Activated naive CD8-positive, alpha-beta T cell treated with anti-CD3 and anti-CD28 coated beads for 36 hours (primary cell): ENCODE measurements around the gene ANXA5. TPM values are rescaled to one million over a fixed set of nuclear protein-coding genes. Genes with fewer than 3 reads are reported as not detected.

Experiments
- DNase-seq: peaks from one replicate; pipeline ENCODE4 v3.0.0; 2021
- H3K27ac Mint-ChIP-seq: one replicate; pipeline ENCODE4 v1.8.0; 2022; ENCODE audit warnings: mild to moderate bottlenecking, moderate library complexity, mixed read lengths
- H3K27me3 Mint-ChIP-seq: one replicate; pipeline ENCODE4 v1.8.0; 2022; ENCODE audit warnings: mild to moderate bottlenecking, mixed read lengths
- H3K36me3 Mint-ChIP-seq: one replicate; pipeline ENCODE4 v1.8.0; 2021; ENCODE audit warnings: mild to moderate bottlenecking, mixed read lengths
- H3K4me1 Mint-ChIP-seq: one replicate; pipeline ENCODE4 v1.8.0; 2021; ENCODE audit warnings: mixed read lengths
- H3K4me3 Mint-ChIP-seq: one replicate; pipeline ENCODE4 v1.8.0; 2022; ENCODE audit warnings: mild to moderate bottlenecking, moderate library complexity, mixed read lengths
- H3K9me3 Mint-ChIP-seq: one replicate; pipeline ENCODE4 v1.8.0; 2022; ENCODE audit warnings: mixed read lengths
- total RNA-seq, 2 experiments: library from RNA; stranded (reverse); gene quantifications; one replicate each; pipeline ENCODE4 v1.2.3, GENCODE V29; 2021

The ANXA5 gene
- total RNA-seq, 2 experiments from 2014 or later, result 58.0 to 60.0 TPM

DNA sequence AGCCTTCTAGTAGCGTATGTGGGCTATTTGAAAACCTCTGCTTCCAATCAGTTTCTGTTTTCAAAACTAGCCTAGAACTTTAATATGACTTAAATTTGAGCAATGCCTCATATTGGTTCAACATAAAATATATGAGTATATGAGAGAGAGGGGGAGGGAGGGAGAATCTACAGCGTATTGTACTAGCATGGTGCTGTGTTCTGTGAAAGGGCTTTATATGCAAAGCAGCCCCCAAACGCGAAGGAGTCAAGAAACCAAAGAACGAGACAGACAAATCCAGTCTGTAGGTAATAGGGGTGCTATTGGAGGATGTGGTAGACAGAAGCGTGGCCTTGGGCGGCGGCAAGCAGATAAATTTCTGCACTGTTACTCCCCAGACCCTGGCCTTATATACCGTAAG lies 784 bp upstream of the ANXA5 start:
- Mint-ChIP-seq H3K36me3 (peaks cover under 1% of the 10 kb centered on the region), H3K4me3 (peak overlapping the region; percentile 70), H3K4me1 (peaks cover 18% of the 10 kb centered on the region), H3K27ac (peak overlapping the region; percentile 61), H3K27me3 (peaks cover 34% of the 10 kb centered on the region), H3K9me3 (no peaks in the 10 kb centered on the region)
- no peak for DNase-seq

DNA sequence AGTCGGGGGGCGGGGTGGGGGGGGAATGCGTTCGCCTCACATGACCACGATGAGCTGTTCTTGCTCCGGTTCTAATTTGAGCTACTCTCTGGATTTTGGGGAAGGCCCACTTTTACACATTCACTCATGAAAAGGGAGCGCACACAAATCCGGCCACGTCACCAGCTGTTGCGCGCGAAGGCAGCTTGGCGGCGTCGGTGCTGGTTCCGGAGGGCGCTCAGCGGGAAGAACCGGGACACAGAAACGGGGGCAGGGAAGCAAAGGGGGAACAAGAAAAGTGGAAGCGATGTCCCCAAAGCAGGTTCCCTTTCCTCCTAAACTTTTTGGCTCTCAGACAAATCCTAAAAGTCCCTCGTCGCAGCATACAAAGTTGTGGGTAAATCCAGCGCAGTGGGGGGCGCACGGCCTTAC lies 605 bp downstream of the ANXA5 start:
- peak; percentile 54 for DNase-seq
- Mint-ChIP-seq H3K27me3 (peaks cover 30% of the 10 kb centered on the region), H3K27ac (peak overlapping the region; percentile 96), H3K36me3 (peaks cover 3% of the 10 kb centered on the region), H3K4me3 (peak overlapping the region; percentile 99), H3K9me3 (no peaks in the 10 kb centered on the region), H3K4me1 (peaks cover 25% of the 10 kb centered on the region)

DNA sequence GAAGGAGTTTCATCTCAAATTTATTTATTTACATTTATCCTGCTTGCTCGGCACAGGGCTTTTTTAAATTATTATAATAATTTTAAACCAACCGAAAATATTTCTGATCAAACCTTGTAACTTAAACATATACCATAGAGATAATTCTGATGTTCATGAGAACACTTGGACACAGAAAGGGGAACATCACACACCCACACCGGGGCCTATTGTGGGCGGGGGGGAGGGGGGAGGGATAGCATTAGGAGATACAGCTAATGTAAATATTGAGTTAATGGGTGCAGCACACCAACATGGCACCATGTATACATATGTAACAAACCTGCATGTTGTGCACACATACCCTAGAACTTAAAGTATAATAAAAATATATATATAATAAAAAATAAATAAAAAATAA lies 2.9 kb downstream of the ANXA5 start:
- DNase-seq, result no peak
- Mint-ChIP-seq H3K9me3 (no peaks in the 10 kb centered on the region), H3K27ac (no peak overlapping the region), H3K4me1 (peaks cover 25% of the 10 kb centered on the region), H3K36me3 (peaks cover 3% of the 10 kb centered on the region), H3K27me3 (peaks cover 15% of the 10 kb centered on the region), H3K4me3 (no peak overlapping the region)

DNA sequence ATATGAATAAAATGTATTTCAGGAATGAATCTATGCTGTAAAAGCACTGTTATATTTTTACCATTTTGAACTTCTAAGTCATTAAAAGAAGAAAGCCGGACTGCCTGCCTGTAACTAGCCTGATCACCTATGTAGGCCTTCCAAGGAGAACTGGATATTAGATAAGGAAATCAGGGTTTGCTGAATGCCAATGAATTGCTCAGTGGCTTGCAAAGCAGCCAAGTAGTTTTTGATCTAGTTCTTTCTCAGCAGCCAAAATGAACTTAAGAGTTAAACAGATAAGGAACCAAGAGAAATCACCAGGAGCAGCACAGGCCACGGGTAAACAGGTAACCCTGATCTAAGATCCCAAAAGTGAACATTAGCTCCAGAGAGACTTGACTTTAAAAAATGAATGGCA lies 3.3 kb downstream of the ANXA5 start:
- Mint-ChIP-seq H3K27me3 (peaks cover 11% of the 10 kb centered on the region), H3K27ac (no peak overlapping the region), H3K36me3 (peaks cover 3% of the 10 kb centered on the region), H3K4me1 (peaks cover 25% of the 10 kb centered on the region), H3K9me3 (no peaks in the 10 kb centered on the region), H3K4me3 (no peak overlapping the region)
- no peak for DNase-seq

DNA sequence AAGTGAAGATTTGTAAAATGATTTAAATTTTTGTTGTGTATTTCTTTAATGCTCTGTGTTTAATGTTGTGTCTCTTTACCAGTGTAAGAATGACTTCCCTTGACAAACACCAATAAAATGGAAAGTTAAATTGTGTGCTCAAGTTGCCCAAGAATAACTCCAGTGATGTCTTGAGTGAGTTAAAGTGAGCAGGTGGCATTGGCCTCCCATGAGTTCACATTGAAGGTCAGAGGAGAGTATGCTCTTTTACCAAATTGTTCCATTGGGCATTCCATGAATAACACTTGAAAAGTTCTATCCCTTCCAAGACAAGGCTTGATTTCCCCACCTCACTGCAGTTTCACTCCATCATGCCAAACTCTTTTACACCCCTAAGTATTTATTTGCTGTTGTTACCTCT lies 4.5 kb downstream of the ANXA5 start:
- peaks cover 3% of the 10 kb centered on the region for H3K36me3 Mint-ChIP-seq
- peaks cover 17% of the 10 kb centered on the region for H3K4me1 Mint-ChIP-seq
- H3K27me3 Mint-ChIP-seq, result no peaks in the 10 kb centered on the region
- no peak overlapping the region for H3K27ac Mint-ChIP-seq
- DNase-seq, result no peak
- no peaks in the 10 kb centered on the region for H3K9me3 Mint-ChIP-seq
- H3K4me3 Mint-ChIP-seq, result no peak overlapping the region

DNA sequence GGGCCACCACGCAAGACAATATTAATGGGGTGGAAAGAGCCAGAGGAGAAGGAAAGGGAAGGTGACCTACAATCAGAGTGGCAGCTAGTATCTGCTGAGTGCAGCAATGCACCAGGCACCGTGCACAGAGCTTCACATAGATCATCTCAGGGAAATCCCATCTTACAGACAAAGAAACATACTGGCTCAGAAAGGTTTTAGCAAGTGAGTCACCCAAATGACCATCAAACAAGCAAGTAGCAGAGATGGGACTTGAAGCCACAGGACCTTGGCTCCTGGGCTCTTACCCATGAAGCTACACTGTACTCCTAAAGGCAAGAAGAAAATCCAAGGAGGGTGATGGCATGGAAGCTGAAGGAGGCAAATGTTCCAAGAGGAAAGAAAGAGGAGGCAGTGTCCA lies 6.8 kb downstream of the ANXA5 start:
- Mint-ChIP-seq H3K4me1 (peaks cover 13% of the 10 kb centered on the region), H3K27me3 (no peaks in the 10 kb centered on the region), H3K36me3 (peaks cover 5% of the 10 kb centered on the region), H3K9me3 (no peaks in the 10 kb centered on the region), H3K4me3 (no peak overlapping the region), H3K27ac (no peak overlapping the region)
- DNase-seq, result no peak

DNA sequence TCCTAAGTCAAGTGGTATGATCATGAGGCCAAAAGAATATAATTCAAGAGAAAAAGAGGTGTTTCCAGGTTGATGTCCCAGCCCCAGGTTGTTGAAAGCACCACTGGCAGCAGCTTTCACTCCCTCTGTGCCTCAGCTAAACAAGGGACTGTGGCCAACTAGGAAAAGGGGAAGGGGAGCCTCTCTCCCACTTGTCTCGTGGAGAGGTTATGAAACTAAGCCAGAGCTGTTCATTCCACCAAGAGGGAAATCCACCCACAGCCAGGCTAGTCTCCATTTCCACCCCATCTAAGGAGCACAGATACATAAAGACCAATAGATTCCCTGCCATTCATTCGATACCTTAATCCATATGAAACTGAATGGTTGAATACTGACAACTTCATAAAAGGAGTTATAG lies 8.1 kb downstream of the ANXA5 start:
- H3K9me3 Mint-ChIP-seq, result no peaks in the 10 kb centered on the region
- H3K27ac Mint-ChIP-seq, result no peak overlapping the region

DNA sequence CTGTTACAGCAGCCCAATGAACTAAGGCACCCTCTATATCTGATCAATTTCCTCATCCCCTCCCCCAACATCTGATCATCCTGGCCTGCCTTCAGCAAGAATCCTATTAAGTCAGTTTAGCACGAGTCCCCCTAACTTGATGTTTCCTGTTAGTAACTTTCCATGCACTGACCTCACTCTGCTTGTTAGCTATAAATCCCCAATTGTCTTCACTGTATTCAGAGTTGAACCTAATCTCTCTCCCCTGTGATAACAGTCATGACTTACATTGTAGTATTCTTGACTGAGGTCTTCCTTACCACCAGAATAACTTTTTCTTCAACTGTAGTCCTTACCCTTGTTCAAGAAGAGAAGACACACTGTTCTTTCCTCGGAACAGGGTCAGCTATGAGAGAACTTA lies 8.5 kb downstream of the ANXA5 start:
- Mint-ChIP-seq H3K27ac (no peak overlapping the region), H3K9me3 (no peaks in the 10 kb centered on the region), H3K4me1 (peaks cover 10% of the 10 kb centered on the region), H3K27me3 (no peaks in the 10 kb centered on the region), H3K36me3 (peaks cover 5% of the 10 kb centered on the region), H3K4me3 (no peak overlapping the region)
- DNase-seq, result no peak

More for the DNA sequence above, 8.1 kb downstream of the ANXA5 start:
- peaks cover 10% of the 10 kb centered on the region for H3K4me1 Mint-ChIP-seq
- no peak overlapping the region for H3K4me3 Mint-ChIP-seq
- DNase-seq, result no peak
- H3K36me3 Mint-ChIP-seq, result peaks cover 5% of the 10 kb centered on the region
- H3K27me3 Mint-ChIP-seq, result no peaks in the 10 kb centered on the region

DNA sequence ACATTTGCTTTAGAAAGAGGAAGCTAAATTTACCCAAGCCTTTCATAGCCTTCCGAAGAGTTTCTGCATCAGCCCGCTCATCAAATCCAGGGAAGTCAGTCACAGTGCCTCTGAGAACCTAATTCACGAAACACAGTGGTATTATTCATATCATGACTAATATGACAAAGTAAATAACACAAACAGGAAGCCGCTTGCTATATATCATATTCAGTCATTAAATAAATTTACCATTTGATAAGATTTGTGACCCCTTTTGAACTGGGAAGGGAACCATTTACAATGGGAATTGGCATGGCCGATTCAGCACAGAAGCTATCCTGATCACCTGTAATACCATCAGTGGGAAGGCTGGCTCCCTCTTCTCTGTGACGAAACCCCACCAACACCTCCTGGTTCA lies 10.5 kb downstream of the ANXA5 start:
- Mint-ChIP-seq H3K27me3 (no peaks in the 10 kb centered on the region), H3K36me3 (peaks cover 2% of the 10 kb centered on the region), H3K27ac (no peak overlapping the region), H3K9me3 (no peaks in the 10 kb centered on the region), H3K4me1 (no peaks in the 10 kb centered on the region), H3K4me3 (no peak overlapping the region)
- no peak for DNase-seq

DNA sequence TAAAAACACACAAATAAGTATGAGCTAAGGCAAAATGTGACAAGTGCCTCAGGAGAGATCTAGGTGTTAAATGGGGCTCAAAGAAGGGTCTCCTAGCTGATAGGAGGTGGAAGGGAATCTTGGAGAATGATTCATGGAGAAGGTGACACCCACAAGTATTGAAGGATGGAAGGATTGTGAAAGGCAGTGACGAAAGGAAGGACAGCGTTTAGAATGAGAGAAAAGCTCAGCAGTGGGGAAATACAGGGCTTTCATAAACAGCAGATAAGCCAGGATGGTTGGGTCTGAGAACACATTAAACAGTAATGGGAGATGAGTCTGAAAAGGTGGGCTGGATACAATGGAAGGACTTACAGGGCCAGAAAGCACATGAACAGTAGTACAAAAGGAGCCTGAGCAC lies 11.5 kb downstream of the ANXA5 start:
- H3K9me3 Mint-ChIP-seq, result no peaks in the 10 kb centered on the region
- H3K27ac Mint-ChIP-seq, result no peak overlapping the region

DNA sequence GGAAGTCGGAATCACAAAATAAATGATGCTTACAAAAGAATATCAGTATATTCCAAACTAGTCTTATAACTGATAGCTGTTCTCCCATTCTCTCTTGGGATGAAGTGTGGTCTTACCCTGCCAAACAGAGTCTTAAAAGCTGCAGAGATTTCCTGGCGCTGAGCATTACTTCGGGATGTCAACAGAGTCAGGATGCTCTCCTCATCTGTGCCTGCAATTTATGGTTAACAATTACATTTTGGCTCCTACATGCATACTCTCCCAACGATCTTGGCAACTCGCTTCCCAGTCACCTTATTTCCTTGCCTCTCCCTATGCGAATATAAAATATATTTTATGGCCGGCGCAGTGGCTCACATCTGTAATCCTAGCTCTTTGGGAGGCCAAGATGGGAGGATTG lies 12.2 kb downstream of the ANXA5 start:
- no peaks in the 10 kb centered on the region for H3K27me3 Mint-ChIP-seq
- no peak for DNase-seq
- H3K9me3 Mint-ChIP-seq, result no peaks in the 10 kb centered on the region
- H3K4me3 Mint-ChIP-seq, result no peak overlapping the region
- no peak overlapping the region for H3K27ac Mint-ChIP-seq
- H3K4me1 Mint-ChIP-seq, result no peaks in the 10 kb centered on the region
- peaks cover 6% of the 10 kb centered on the region for H3K36me3 Mint-ChIP-seq

More for the DNA sequence above, 11.5 kb downstream of the ANXA5 start:
- H3K36me3 Mint-ChIP-seq, result peaks cover 6% of the 10 kb centered on the region
- no peak for DNase-seq
- no peaks in the 10 kb centered on the region for H3K4me1 Mint-ChIP-seq
- H3K27me3 Mint-ChIP-seq, result no peaks in the 10 kb centered on the region
- no peak overlapping the region for H3K4me3 Mint-ChIP-seq

DNA sequence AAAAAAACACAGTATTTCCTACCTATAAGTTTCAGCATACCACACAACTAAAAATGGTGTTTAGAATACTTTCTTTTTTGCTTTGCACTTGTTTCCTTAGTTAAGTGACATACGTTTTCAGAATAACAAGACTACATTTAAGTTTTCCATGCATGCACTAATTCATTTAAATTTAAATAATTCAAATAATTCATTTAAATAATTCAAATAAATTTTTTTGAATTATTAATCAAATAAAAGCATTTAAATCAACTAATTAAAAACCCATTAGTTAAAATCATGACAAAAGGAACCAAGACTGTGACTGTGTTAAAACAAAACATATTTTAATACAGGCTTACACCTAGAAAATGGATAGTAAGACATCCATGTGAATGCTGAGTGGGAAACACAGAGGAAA lies 12.8 kb downstream of the ANXA5 start:
- H3K36me3 Mint-ChIP-seq, result peaks cover 6% of the 10 kb centered on the region
- no peaks in the 10 kb centered on the region for H3K4me1 Mint-ChIP-seq
- no peak overlapping the region for H3K4me3 Mint-ChIP-seq
- no peaks in the 10 kb centered on the region for H3K27me3 Mint-ChIP-seq
- H3K27ac Mint-ChIP-seq, result no peak overlapping the region
- H3K9me3 Mint-ChIP-seq, result no peaks in the 10 kb centered on the region
- DNase-seq, result no peak

DNA sequence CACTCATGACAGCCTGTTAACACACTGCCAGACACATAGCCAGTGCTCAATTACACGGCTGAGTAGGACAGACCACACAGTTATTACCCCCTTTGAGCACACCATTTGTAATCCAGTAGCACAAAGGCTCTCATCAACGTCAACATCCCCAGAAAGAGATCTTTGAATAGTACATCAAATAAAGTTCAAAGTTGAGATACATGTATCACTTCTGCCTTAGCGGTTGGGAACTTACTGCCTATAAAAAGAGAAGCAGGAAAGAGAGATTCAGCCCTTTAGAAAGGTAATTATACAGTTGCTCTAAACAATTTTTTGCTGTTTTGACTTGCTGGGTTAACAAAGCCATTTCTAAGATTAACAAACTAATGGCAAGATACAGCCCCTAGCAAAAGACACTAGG lies 16.2 kb downstream of the ANXA5 start:
- Mint-ChIP-seq H3K27me3 (no peaks in the 10 kb centered on the region), H3K4me1 (no peaks in the 10 kb centered on the region), H3K4me3 (no peak overlapping the region), H3K36me3 (peaks cover 8% of the 10 kb centered on the region), H3K27ac (no peak overlapping the region), H3K9me3 (no peaks in the 10 kb centered on the region)
- DNase-seq, result no peak

DNA sequence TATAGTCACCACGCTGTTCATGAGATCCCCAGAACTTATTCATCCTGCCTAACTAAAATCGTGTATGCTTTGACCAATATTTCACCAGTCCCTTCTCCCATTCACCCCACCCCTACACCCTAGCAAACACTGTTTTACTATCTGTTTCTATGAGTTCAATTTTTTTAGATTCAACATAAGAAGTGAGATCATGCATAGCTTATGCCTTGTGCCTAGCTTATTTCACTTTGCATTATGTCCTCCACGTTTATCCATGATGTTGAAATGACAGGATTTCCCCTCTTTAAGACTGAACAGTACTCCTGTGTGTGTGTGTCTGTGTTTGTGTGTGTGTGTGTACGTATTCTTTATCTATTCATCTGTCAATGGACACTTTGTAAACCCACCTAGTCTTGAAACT lies 16.8 kb downstream of the ANXA5 start:
- no peak for DNase-seq
- Mint-ChIP-seq H3K9me3 (no peaks in the 10 kb centered on the region), H3K4me1 (no peaks in the 10 kb centered on the region), H3K4me3 (no peak overlapping the region), H3K36me3 (peaks cover 6% of the 10 kb centered on the region), H3K27me3 (no peaks in the 10 kb centered on the region), H3K27ac (no peak overlapping the region)

DNA sequence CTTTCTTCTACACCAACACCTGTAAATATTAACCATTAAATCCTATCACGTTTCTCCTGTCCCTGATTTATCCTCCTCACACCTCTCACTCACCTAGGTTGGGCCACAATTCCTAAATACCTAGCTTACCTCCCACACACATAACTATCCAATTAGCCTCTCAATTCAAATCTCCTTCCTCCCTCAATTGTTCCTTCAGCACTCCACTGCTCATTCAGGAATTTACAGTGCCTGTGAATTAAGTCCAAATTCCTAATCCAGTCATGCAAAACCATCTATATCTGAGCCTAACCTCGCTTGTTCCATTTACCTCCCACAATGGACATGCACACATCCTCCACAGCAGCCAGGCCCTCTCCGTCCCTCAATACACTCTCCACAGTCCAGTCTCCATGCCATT lies 17.5 kb downstream of the ANXA5 start:
- Mint-ChIP-seq H3K9me3 (no peaks in the 10 kb centered on the region), H3K27ac (no peak overlapping the region), H3K36me3 (peaks cover 6% of the 10 kb centered on the region)

DNA sequence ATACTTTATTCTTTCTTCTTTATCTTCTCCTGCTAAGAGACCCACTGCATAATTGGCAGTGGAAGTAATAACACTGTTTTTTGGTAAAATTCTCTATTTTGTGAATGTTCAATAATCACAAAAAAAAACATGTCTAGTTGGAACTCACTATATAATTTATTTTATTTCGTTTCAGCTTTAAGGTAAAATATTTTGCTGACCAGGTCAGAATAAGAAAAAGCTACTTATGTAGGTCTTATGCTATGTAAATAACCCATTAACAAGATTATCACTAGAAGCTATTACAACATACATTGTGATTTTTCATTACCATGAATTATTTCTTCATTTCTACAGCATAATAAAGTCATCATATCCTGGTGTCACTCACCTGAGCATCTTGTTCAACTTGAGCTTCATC lies 19.3 kb downstream of the ANXA5 start:
- H3K4me3 Mint-ChIP-seq, result no peak overlapping the region
- no peak for DNase-seq
- peaks cover 8% of the 10 kb centered on the region for H3K36me3 Mint-ChIP-seq
- H3K27me3 Mint-ChIP-seq, result no peaks in the 10 kb centered on the region
- no peak overlapping the region for H3K27ac Mint-ChIP-seq
- H3K4me1 Mint-ChIP-seq, result no peaks in the 10 kb centered on the region
- no peaks in the 10 kb centered on the region for H3K9me3 Mint-ChIP-seq

More for the DNA sequence above, 17.5 kb downstream of the ANXA5 start:
- DNase-seq, result no peak
- no peaks in the 10 kb centered on the region for H3K27me3 Mint-ChIP-seq
- no peak overlapping the region for H3K4me3 Mint-ChIP-seq
- H3K4me1 Mint-ChIP-seq, result no peaks in the 10 kb centered on the region
